H1 (cell line): ENCODE results near the gene HACD1. TPM values are rescaled to one million over a fixed set of nuclear protein-coding genes. Genes with fewer than 3 reads are reported as not detected.

Experiments used
- GTF2F1 ChIP-seq: IDR thresholded peaks from 2 replicates; pipeline ENCODE4 v1.6.1; 2012; ENCODE audit warnings: low read depth, low read length, improper control_type of control experiment, borderline replicate concordance
- NRF1 ChIP-seq: IDR thresholded peaks from 2 replicates; pipeline ENCODE4 v1.6.1; 2011; ENCODE audit warnings: mild to moderate bottlenecking, low read depth, low read length, improper control_type of control experiment
- POLR2AphosphoS5 ChIP-seq: IDR thresholded peaks from 2 replicates; pipeline ENCODE4 v1.6.1; 2011; ENCODE audit warnings: low read depth, low read length
- RXRA ChIP-seq: IDR thresholded peaks from 2 replicates; pipeline ENCODE4 v1.6.1; 2011; ENCODE audit warnings: low read depth, mild to moderate bottlenecking, low read length, moderate library complexity; ENCODE audit not compliant: insufficient read depth
- SIRT6 ChIP-seq: IDR thresholded peaks from one replicate; pipeline ENCODE4 v1.7.1; 2012; ENCODE audit warnings: low read length, inconsistent platforms
- TAF7 ChIP-seq: optimal IDR thresholded peaks from 2 replicates; pipeline ENCODE3; 2011; ENCODE audit warnings: low read depth, mild to moderate bottlenecking, inconsistent platforms, low read length, moderate library complexity, borderline replicate concordance
- TBP ChIP-seq: IDR thresholded peaks from 2 replicates; pipeline ENCODE4 v1.6.1; 2011; ENCODE audit warnings: low read depth, low read length, improper control_type of control experiment
- polyA plus RNA-seq, 7 experiments: library from polyadenylated mRNA; depleted of rRNA in 3 of 7; stranded (reverse) in 5 of 7; unstranded in 2 of 7; fragments of >200 nt in 5 of 7; fragments of 200-250 nt in 2 of 7; gene quantifications; 1 replicate in 5 of 7; 2 replicates in 1 of 7; 4 replicates in 1 of 7; pipeline versions ENCODE4 v1.2.1 to v1.2.3, GENCODE V29; 2011 to 2013; ENCODE audit warnings: missing spikeins in 2 of 7, mixed read lengths in 2 of 7
- total RNA-seq: library from RNA; stranded (reverse); fragmentation: NEBNext Ultra II Directional; extraction: Animal tissue kit (Norgen Biotek cat#: 25700); gene quantifications from 2 replicates; pipeline ENCODE4 v1.2.1, GENCODE V29; 2021
- TF ChIP-seq, protein P1 (sequence below): IDR thresholded peaks from 2 replicates; pipeline ENCODE4 v1.6.1; 2012; ENCODE audit warnings: inconsistent platforms

The HACD1 gene
- total and polyA plus RNA-seq, 2 of the 8 experiments (the other 6 are each of a cell fraction or from before 2014, with no cell fraction given): 18.7 to 30.8 TPM

DNA sequence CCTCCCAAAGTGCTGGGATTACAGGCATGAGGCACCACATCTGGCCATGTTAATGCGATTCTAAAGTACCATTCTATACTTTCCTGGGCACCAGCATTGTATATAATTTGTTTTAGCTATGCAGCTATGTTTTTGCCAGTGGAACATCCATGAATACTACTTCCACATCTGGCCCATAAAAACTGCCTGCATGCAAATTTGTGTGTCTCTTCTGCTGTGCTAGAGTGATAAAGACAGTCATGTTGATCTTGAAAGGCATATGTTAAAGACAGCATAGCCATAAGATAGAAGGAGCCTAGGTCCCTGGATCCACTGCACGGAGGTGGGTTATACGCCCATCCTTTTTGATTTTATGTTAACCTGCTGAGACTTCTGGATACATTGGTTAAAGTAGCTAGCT lies 52.3 kb downstream of the HACD1 start (continued):
- TF ChIP-seq TBP (no peak), GTF2F1 (no peak), NRF1 (no peak), POLR2AphosphoS5 (no peak), SIRT6 (no peak), RXRA (no peak), TAF7 (no peak)
- TF ChIP-seq, protein P1, sequence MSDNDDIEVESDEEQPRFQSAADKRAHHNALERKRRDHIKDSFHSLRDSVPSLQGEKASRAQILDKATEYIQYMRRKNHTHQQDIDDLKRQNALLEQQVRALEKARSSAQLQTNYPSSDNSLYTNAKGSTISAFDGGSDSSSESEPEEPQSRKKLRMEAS: no peak
